ENCODE measurements around the gene PLPPR4. TPM values are rescaled to one million over a fixed set of nuclear protein-coding genes. Genes with fewer than 3 reads are reported as not detected.

Gene PLPPR4
- total and polyA plus RNA-seq, 4 donors = 0.02 to 0.61 (median 0.19) TPM

GRCh38 chr1:99247199-99247598, 17.1 kb upstream of the PLPPR4 start:
- H3K27ac ChIP-seq (ENCODE audit: low read depth in 1 of 2, low read length in 2 of 2) = no peak overlapping the region
- no peak for TF ChIP-seq TAF1 (conservative IDR thresholded peaks at IDR 0.05)
- no peak for TF ChIP-seq FOXA2 (IDR thresholded peaks at IDR 0.05)
- no peak for TF ChIP-seq SP1 (IDR thresholded peaks at IDR 0.05)
- no peak for TF ChIP-seq GABPA (IDR thresholded peaks at IDR 0.05 in 1 of 2, conservative IDR thresholded peaks at IDR 0.05 in 1 of 2)
- no peak for TF ChIP-seq RAD21 (IDR thresholded peaks at IDR 0.05)
- no peak for TF ChIP-seq ZBTB33 (IDR thresholded peaks at IDR 0.05)
- TF ChIP-seq RXRA (IDR thresholded peaks at IDR 0.05) = no peak
- no peak for TF ChIP-seq CTCF (IDR thresholded peaks at IDR 0.05; ENCODE audit: low read depth, low read length, missing input control)
- no peak for TF ChIP-seq EGR1 (IDR thresholded peaks at IDR 0.05; ENCODE audit: low read depth in 2 of 2)
- TF ChIP-seq HNF4A (conservative IDR thresholded peaks at IDR 0.05) = no peak
- TF ChIP-seq HNF4G (IDR thresholded peaks at IDR 0.05) = no peak
- H3K9ac ChIP-seq (ENCODE audit: low read depth in 1 of 2, low read length in 2 of 2) = no peak overlapping the region
- WGBS = 82% methylated on average over 2 of the region's 2 CpGs
- H3K4me3 ChIP-seq (ENCODE audit: low read depth in 1 of 3, low read length in 3 of 3) = no peak overlapping the region
- peaks cover 0 to 4% (median 0%) of the 10 kb centered on the region in 4 donors for H3K9me3 ChIP-seq (ENCODE audit: control insufficient read depth in 4 of 4, low read length in 3 of 4)
- no peaks in the 10 kb centered on the region for H3K4me1 ChIP-seq (ENCODE audit: control insufficient read depth in 4 of 4, insufficient read depth in 4 of 4, low read length in 3 of 4)
- H3K36me3 ChIP-seq (ENCODE audit: control insufficient read depth in 4 of 4, insufficient read depth in 3 of 4, low read depth in 1 of 4, low read length in 3 of 4) = no peaks in the 10 kb centered on the region
- DNase-seq (ENCODE audit: low spot score) = no peak
- H3K27me3 ChIP-seq (ENCODE audit: control insufficient read depth in 4 of 4, insufficient read depth in 4 of 4, low read length in 3 of 4) = no peaks in the 10 kb centered on the region

GRCh38 chr1:99250728-99251127, 13.6 kb upstream of the PLPPR4 start:
- no peak overlapping the region for H3K27ac ChIP-seq (ENCODE audit: low read depth in 1 of 2, low read length in 2 of 2)
- no peaks in the 10 kb centered on the region for H3K4me1 ChIP-seq (ENCODE audit: control insufficient read depth in 4 of 4, insufficient read depth in 4 of 4, low read length in 3 of 4)
- 79% methylated on average over 5 of the region's 5 CpGs for WGBS
- H3K27me3 ChIP-seq (ENCODE audit: control insufficient read depth in 4 of 4, insufficient read depth in 4 of 4, low read length in 3 of 4) = no peaks in the 10 kb centered on the region
- no peak for DNase-seq (ENCODE audit: low spot score)
- TF ChIP-seq EGR1 (IDR thresholded peaks at IDR 0.05; ENCODE audit: low read depth in 2 of 2) (no peak), HNF4G (IDR thresholded peaks at IDR 0.05) (no peak), HNF4A (conservative IDR thresholded peaks at IDR 0.05) (no peak), RAD21 (IDR thresholded peaks at IDR 0.05) (no peak), YY1 (IDR thresholded peaks at IDR 0.05) (no peak), ATF3 (IDR thresholded peaks at IDR 0.05) (no peak), GABPA (IDR thresholded peaks at IDR 0.05 in 1 of 2, conservative IDR thresholded peaks at IDR 0.05 in 1 of 2) (no peak), MAX (IDR thresholded peaks at IDR 0.05) (no peak), JUND (IDR thresholded peaks at IDR 0.05) (no peak), SP1 (IDR thresholded peaks at IDR 0.05) (no peak), ZBTB33 (IDR thresholded peaks at IDR 0.05) (no peak), TAF1 (conservative IDR thresholded peaks at IDR 0.05) (no peak), RXRA (IDR thresholded peaks at IDR 0.05) (no peak), REST (IDR thresholded peaks at IDR 0.05) (no peak), NR2F2 (IDR thresholded peaks at IDR 0.05) (no peak), FOXA2 (IDR thresholded peaks at IDR 0.05) (no peak)
- no peak overlapping the region for H3K9ac ChIP-seq (ENCODE audit: low read depth in 1 of 2, low read length in 2 of 2)
- no peaks in the 10 kb centered on the region for H3K36me3 ChIP-seq (ENCODE audit: control insufficient read depth in 4 of 4, insufficient read depth in 3 of 4, low read depth in 1 of 4, low read length in 3 of 4)
- H3K4me3 ChIP-seq (ENCODE audit: low read depth in 1 of 3, low read length in 3 of 3) = no peak overlapping the region
- H3K9me3 ChIP-seq (ENCODE audit: control insufficient read depth in 4 of 4, low read length in 3 of 4) = peaks cover 0 to 4% (median 0%) of the 10 kb centered on the region in 4 donors

All from liver (tissue), 9 donors.